Panc1 (cell line): Measurements from ENCODE around the gene AIRE.
"Not testable (repeated sequence)": the region's sequence is repeated elsewhere in the genome, so short reads cannot be mapped to it uniquely, and the experiment has no call there.

ENCODE experiments used
- CTCF ChIP-seq: fragments of 450-650 bp; IDR thresholded peaks from 2 replicates; pipeline ENCODE4 v1.5.1; 2017; ENCODE audit warnings: mild to moderate bottlenecking
- POLR2AphosphoS5 ChIP-seq: IDR thresholded peaks from 2 replicates; pipeline ENCODE4 v1.6.1; 2012; ENCODE audit warnings: mild to moderate bottlenecking, low read depth, low read length, moderate library complexity
- REST ChIP-seq, 2 experiments: IDR thresholded peaks; 2 replicates each; pipeline ENCODE4 v1.6.1; 2011 to 2012; ENCODE audit warnings: low read depth in 2 of 2, control low read depth in 1 of 2, low read length in 1 of 2, mild to moderate bottlenecking in 1 of 2, moderate library complexity in 1 of 2; ENCODE audit not compliant: insufficient read depth in 1 of 2

- TF ChIP-seq CTCF; REST (IDR thresholded peaks at IDR 0.05; ENCODE audit: insufficient read depth in 1 of 2, low read depth in 2 of 2, low read length in 1 of 2); POLR2AphosphoS5: not testable (repeated sequence)
Observed at GRCh38 chr21:44341726-44342458, 56.2 kb downstream of the AIRE start.
